Neural cell (in vitro differentiated cells): ENCODE data around the gene ERRFI1. TPM values are rescaled to one million over a fixed set of nuclear protein-coding genes. Genes with fewer than 3 reads are reported as not detected.

Experiments used
- H2AFZ ChIP-seq: fragments of 200-600, 300-800 bp; sonication (generic), shearing (Covaris generic); 2 replicates; pipeline ENCODE4 v1.6.0; 2014; ENCODE audit warnings: low read depth, mild to moderate bottlenecking, antibody characterized with exemption, low read length, moderate library complexity
- H3F3A ChIP-seq: fragments of 200-600 bp; shearing (Covaris generic); 2 replicates; pipeline ENCODE4 v1.6.1; 2016; ENCODE audit warnings: mild to moderate bottlenecking, moderate library complexity, mixed read lengths, antibody characterized with exemption, low read length; ENCODE audit not compliant: insufficient read depth, poor library complexity, severe bottlenecking
- H3K27ac ChIP-seq: fragments of 200-600, 300-800 bp; sonication (generic), shearing (Covaris generic); 2 replicates; pipeline ENCODE4 v1.5.1; 2014; ENCODE audit warnings: mild to moderate bottlenecking, low read length, moderate library complexity
- H3K27me3 ChIP-seq: fragments of 300-800, 200-600 bp; sonication (generic), shearing (Covaris generic); 2 replicates; pipeline ENCODE4 v1.6.0; 2014; ENCODE audit warnings: mild to moderate bottlenecking, low read depth, low read length, moderate library complexity; ENCODE audit not compliant: insufficient read depth
- H3K36me3 ChIP-seq: fragments of 300-800, 200-600 bp; sonication (generic), shearing (Covaris generic); 2 replicates; pipeline ENCODE4 v1.5.1; 2014; ENCODE audit warnings: mild to moderate bottlenecking, antibody characterized with exemption, low read length, moderate library complexity; ENCODE audit not compliant: insufficient read depth
- H3K4me2 ChIP-seq: fragments of 300-800, 200-600 bp; sonication (generic), shearing (Covaris generic); 2 replicates; pipeline ENCODE4 v1.6.0; 2014; ENCODE audit warnings: mild to moderate bottlenecking, low read length
- H3K4me3 ChIP-seq: fragments of 300-800, 200-600 bp; sonication (generic), shearing (Covaris generic); 2 replicates; pipeline ENCODE4 v1.5.1; 2014; ENCODE audit warnings: mild to moderate bottlenecking, low read length, moderate library complexity
- H3K79me2 ChIP-seq: fragments of 200-600 bp; shearing (Covaris generic); replicated peaks from 2 replicates; pipeline ENCODE4 v1.6.0; 2014; ENCODE audit warnings: mild to moderate bottlenecking, low read length, moderate library complexity; ENCODE audit not compliant: insufficient read depth
- H3K9ac ChIP-seq: fragments of 300-800, 200-600 bp; sonication (generic), shearing (Covaris generic); 2 replicates; pipeline ENCODE4 v1.6.1; 2016; ENCODE audit warnings: mild to moderate bottlenecking, low read length, mixed read lengths
- H3K9me2 ChIP-seq: fragments of 200-600 bp; shearing (Covaris generic); 2 replicates; pipeline ENCODE4 v1.6.1; 2016; ENCODE audit warnings: mild to moderate bottlenecking, low read length, mixed read lengths; ENCODE audit not compliant: insufficient read depth
- H3K9me3 ChIP-seq: fragments of 200-600, 300-800 bp; sonication (generic), shearing (Covaris generic); 2 replicates; pipeline ENCODE4 v1.6.1; 2016; ENCODE audit warnings: mild to moderate bottlenecking, mixed run types, low read length, moderate library complexity, mixed read lengths
- H4K20me1 ChIP-seq: fragments of 200-600 bp; shearing (Covaris generic); 2 replicates; pipeline ENCODE4 v1.6.1; 2016; ENCODE audit warnings: mild to moderate bottlenecking, mixed run types; ENCODE audit not compliant: insufficient read depth
- CTCF ChIP-seq: fragments of 450-650 bp; IDR thresholded peaks from 2 replicates; pipeline ENCODE4 v1.5.1; 2014; ENCODE audit warnings: antibody characterized with exemption, mild to moderate bottlenecking, moderate library complexity; ENCODE audit not compliant: poor library complexity, severe bottlenecking
- EP300 ChIP-seq: fragments of 450-650 bp; conservative IDR thresholded peaks from 2 replicates; pipeline ENCODE4 v1.6.1; 2014; ENCODE audit warnings: antibody characterized with exemption, mild to moderate bottlenecking, moderate library complexity; ENCODE audit not compliant: poor library complexity, severe bottlenecking
- EZH2 ChIP-seq: fragments of 200-600, 300-800 bp; shearing (Covaris generic), sonication (generic); IDR thresholded peaks from 2 replicates; pipeline ENCODE4 v1.6.1; 2014; ENCODE audit warnings: antibody characterized with exemption, low read length, borderline replicate concordance, mild to moderate bottlenecking; ENCODE audit not compliant: insufficient read depth, poor library complexity, severe bottlenecking
- MXI1 ChIP-seq: fragments of 450-650 bp; conservative IDR thresholded peaks from 2 replicates; pipeline ENCODE4 v1.6.1; 2014; ENCODE audit warnings: antibody characterized with exemption, mild to moderate bottlenecking; ENCODE audit not compliant: poor library complexity, severe bottlenecking
- POLR2AphosphoS5 ChIP-seq: IDR thresholded peaks from 2 replicates; pipeline ENCODE4 v1.6.1; 2012
- RAD21 ChIP-seq: fragments of 450-650 bp; conservative IDR thresholded peaks from 2 replicates; pipeline ENCODE4 v1.6.1; 2014; ENCODE audit warnings: antibody characterized with exemption, mild to moderate bottlenecking, moderate library complexity
- SMC3 ChIP-seq: fragments of 450-650 bp; conservative IDR thresholded peaks from 2 replicates; pipeline ENCODE4 v1.6.1; 2014; ENCODE audit warnings: antibody characterized with exemption, mild to moderate bottlenecking, moderate library complexity; ENCODE audit not compliant: poor library complexity
- TAF1 ChIP-seq: IDR thresholded peaks from 2 replicates; pipeline ENCODE4 v1.6.1; 2012; ENCODE audit warnings: low read depth
- polyA plus RNA-seq: library from polyadenylated mRNA; depleted of rRNA; stranded (reverse); fragments of >200 nt; gene quantifications from 2 replicates; pipeline ENCODE4 v1.2.3, GENCODE V29; 2014
- TF ChIP-seq, protein P1 (sequence below): IDR thresholded peaks from 2 replicates; pipeline ENCODE4 v1.6.1; 2012; ENCODE audit warnings: borderline replicate concordance

Gene ERRFI1
- polyA plus RNA-seq, 1 donor from 2014 or later: 72.9 TPM

DNA sequence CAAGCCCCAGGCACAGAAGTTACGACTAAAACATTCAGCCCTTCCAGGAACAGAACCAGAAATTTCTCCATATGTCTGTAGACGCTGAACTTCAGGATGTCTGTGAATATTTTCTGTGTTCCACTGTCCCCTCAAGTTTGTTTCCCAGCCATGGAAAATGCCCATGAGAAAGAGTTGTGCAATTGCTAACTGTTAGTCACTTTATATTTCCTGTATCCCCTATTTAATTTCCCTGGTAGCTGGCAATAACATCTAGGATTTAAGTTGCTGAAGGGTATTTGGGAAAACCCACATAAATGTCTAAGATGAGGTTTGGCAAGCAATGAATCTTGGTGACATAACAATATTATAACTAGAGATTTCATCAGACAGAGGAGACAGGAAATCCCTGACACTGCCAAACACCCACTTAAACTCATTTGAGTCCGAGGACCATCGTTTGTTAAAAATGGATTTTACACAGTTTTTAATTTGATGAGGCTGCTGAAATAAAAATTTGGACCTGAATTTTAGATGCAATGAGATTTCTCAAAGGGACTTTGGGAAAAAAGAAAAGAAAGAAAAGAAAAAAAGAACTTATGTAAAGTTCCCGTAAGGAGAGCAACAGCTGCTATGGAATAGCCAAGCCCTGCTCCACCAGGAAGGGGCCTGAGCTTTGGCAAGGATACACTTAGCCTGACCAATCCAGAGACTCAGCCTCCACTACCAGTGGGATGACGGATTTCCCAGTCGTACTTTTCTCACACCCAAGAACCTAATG is 21.8 kb upstream of the ERRFI1 start:
- H3K4me2 ChIP-seq: no peak overlapping the region

DNA sequence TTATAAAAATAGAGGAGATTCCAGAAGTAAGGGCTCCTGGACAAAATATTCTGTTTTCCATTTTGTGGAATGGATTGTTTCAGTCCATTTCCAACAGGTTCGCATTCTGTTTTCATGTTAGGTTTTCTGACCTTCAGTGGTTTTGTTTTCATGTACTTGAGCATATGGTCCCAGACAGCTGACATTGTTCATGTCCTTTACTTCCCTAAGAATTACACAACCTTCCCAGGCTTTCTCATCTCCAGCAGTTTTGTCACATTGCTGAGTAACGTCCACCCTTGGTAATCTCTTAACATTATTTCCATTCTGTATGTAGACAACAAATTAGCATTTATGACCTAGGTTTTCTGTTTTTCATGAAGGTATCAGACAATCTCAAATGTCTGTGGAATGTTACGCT is 21.0 kb upstream of the ERRFI1 start:
- Histone ChIP-seq H4K20me1 (no peaks in the 10 kb centered on the region), H3K36me3 (no peaks in the 10 kb centered on the region), H3K9ac (no peak overlapping the region), H3K4me2 (no peak overlapping the region), H3K27me3 (no peaks in the 10 kb centered on the region), H3K9me2 (no peaks in the 10 kb centered on the region), H3K9me3 (no peaks in the 10 kb centered on the region), H3K4me3 (no peak overlapping the region), H3K27ac (no peak overlapping the region), H2AFZ (no peak overlapping the region), H3K79me2 (no peaks in the 10 kb centered on the region), H3F3A (no peaks in the 10 kb centered on the region)
- TF ChIP-seq TAF1: no peak
- TF ChIP-seq EP300: no peak
- TF ChIP-seq CTCF: no peak

More for the DNA sequence above, 21.8 kb upstream of the ERRFI1 start:
- no peaks in the 10 kb centered on the region for H3K9me3 ChIP-seq
- no peak for TF ChIP-seq EZH2
- H2AFZ ChIP-seq: no peak overlapping the region
- no peak overlapping the region for H3K27ac ChIP-seq
- H3K79me2 ChIP-seq: no peaks in the 10 kb centered on the region
- H3K27me3 ChIP-seq: no peaks in the 10 kb centered on the region
- no peaks in the 10 kb centered on the region for H3K36me3 ChIP-seq
- no peaks in the 10 kb centered on the region for H3K9me2 ChIP-seq
- H3K9ac ChIP-seq: no peak overlapping the region
- H3K4me3 ChIP-seq: no peak overlapping the region
- H4K20me1 ChIP-seq: no peaks in the 10 kb centered on the region
- H3F3A ChIP-seq: no peaks in the 10 kb centered on the region

DNA sequence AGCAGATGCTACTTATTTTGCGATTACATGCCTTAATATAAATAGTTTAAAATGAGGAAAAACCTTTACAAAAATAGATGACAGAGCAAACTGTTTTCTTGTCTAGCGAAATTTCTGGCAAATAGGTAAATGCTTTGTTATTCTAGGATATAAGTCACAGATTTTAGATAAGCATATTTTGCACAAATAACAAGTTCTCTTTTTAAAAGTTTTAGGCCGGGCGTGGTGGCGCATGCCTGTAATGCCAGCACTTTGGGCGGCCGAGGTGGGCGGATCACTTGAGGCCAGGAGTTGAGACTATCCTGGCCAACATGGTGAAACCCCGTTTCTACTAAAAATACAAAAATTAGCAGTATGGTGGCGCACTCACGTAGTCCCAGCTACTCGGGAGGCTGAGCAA is 20.3 kb upstream of the ERRFI1 start:
- no peaks in the 10 kb centered on the region for H3F3A ChIP-seq
- no peaks in the 10 kb centered on the region for H3K9me3 ChIP-seq
- no peak overlapping the region for H3K9ac ChIP-seq
- no peaks in the 10 kb centered on the region for H3K36me3 ChIP-seq
- H3K4me3 ChIP-seq: no peak overlapping the region
- H3K4me2 ChIP-seq: no peak overlapping the region
- H3K79me2 ChIP-seq: no peaks in the 10 kb centered on the region
- TF ChIP-seq TAF1 (no peak), CTCF (no peak), RAD21 (no peak), MXI1 (no peak), SMC3 (no peak), POLR2AphosphoS5 (no peak), EZH2 (no peak), EP300 (no peak)
- TF ChIP-seq, protein P1, sequence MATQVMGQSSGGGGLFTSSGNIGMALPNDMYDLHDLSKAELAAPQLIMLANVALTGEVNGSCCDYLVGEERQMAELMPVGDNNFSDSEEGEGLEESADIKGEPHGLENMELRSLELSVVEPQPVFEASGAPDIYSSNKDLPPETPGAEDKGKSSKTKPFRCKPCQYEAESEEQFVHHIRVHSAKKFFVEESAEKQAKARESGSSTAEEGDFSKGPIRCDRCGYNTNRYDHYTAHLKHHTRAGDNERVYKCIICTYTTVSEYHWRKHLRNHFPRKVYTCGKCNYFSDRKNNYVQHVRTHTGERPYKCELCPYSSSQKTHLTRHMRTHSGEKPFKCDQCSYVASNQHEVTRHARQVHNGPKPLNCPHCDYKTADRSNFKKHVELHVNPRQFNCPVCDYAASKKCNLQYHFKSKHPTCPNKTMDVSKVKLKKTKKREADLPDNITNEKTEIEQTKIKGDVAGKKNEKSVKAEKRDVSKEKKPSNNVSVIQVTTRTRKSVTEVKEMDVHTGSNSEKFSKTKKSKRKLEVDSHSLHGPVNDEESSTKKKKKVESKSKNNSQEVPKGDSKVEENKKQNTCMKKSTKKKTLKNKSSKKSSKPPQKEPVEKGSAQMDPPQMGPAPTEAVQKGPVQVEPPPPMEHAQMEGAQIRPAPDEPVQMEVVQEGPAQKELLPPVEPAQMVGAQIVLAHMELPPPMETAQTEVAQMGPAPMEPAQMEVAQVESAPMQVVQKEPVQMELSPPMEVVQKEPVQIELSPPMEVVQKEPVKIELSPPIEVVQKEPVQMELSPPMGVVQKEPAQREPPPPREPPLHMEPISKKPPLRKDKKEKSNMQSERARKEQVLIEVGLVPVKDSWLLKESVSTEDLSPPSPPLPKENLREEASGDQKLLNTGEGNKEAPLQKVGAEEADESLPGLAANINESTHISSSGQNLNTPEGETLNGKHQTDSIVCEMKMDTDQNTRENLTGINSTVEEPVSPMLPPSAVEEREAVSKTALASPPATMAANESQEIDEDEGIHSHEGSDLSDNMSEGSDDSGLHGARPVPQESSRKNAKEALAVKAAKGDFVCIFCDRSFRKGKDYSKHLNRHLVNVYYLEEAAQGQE: no peak
- no peak overlapping the region for H3K27ac ChIP-seq
- no peaks in the 10 kb centered on the region for H4K20me1 ChIP-seq
- no peaks in the 10 kb centered on the region for H3K9me2 ChIP-seq
- no peaks in the 10 kb centered on the region for H3K27me3 ChIP-seq
- H2AFZ ChIP-seq: no peak overlapping the region
